HepG2 (cell line): ENCODE measurements around the gene LRR1. TPM values are rescaled to one million over a fixed set of nuclear protein-coding genes. Genes with fewer than 3 reads are reported as not detected.

Experiments
- AGO2 ChIP-seq: fragments of 200-400 bp; formaldehyde crosslinking; optimal IDR thresholded peaks from 2 replicates; pipeline ENCODE3; 2017; ENCODE audit warnings: mild to moderate bottlenecking, low read depth, low read length, moderate library complexity
- AKAP8 ChIP-seq: sonication (generic); formaldehyde crosslinking; IDR thresholded peaks from 2 replicates; pipeline ENCODE4 v1.5.1; 2020; ENCODE audit warnings: mild to moderate bottlenecking, missing genetic modification reagents
- HHEX ChIP-seq: IDR thresholded peaks from 2 replicates; pipeline ENCODE4 v1.6.1; 2016; ENCODE audit warnings: control low read depth
- HNRNPLL ChIP-seq: fragments of 200-400 bp; formaldehyde crosslinking; IDR thresholded peaks from 2 replicates; pipeline ENCODE4 v1.6.1; 2017; ENCODE audit warnings: mild to moderate bottlenecking, low read depth, low read length; ENCODE audit not compliant: poor library complexity, severe bottlenecking
- KDM4B ChIP-seq: sonication (generic); formaldehyde crosslinking; IDR thresholded peaks from 2 replicates; pipeline ENCODE4 v1.4.0; 2020; ENCODE audit warnings: missing genetic modification reagents
- MAF1 ChIP-seq: sonication (generic); formaldehyde crosslinking; IDR thresholded peaks from 2 replicates; pipeline ENCODE4 v1.5.0; 2020; ENCODE audit warnings: missing genetic modification reagents, borderline replicate concordance
- NBN ChIP-seq: fragments of 450-650 bp; conservative IDR thresholded peaks from 2 replicates; pipeline ENCODE4 v1.6.1; 2017
- NFIC ChIP-seq: IDR thresholded peaks from 2 replicates; pipeline ENCODE4 v1.6.1; 2012; ENCODE audit warnings: mild to moderate bottlenecking, low read length, inconsistent platforms
- NKX3-1 ChIP-seq: sonication (generic); formaldehyde crosslinking; IDR thresholded peaks from 2 replicates; pipeline ENCODE4 v1.5.0; 2020; ENCODE audit warnings: missing genetic modification reagents
- POLR2G ChIP-seq: fragments of 200-400 bp; formaldehyde crosslinking; IDR thresholded peaks from 2 replicates; pipeline ENCODE4 v1.6.1; 2018; ENCODE audit warnings: mild to moderate bottlenecking, low read depth, low read length, moderate library complexity
- RBM22 ChIP-seq: fragments of 200-400 bp; formaldehyde crosslinking; optimal IDR thresholded peaks from 2 replicates; pipeline ENCODE3; 2017; ENCODE audit warnings: mild to moderate bottlenecking, low read length, moderate library complexity
- TGIF2 ChIP-seq: IDR thresholded peaks from 2 replicates; pipeline ENCODE4 v1.6.1; 2016; ENCODE audit warnings: control low read depth, missing compliant biosample characterization
- ZBTB2 ChIP-seq: sonication (generic); formaldehyde crosslinking; IDR thresholded peaks from 2 replicates; pipeline ENCODE4 v1.8.0; 2022; ENCODE audit warnings: low read depth, missing genetic modification reagents
- ZC3H4 ChIP-seq: sonication (generic); formaldehyde crosslinking; IDR thresholded peaks from 2 replicates; pipeline ENCODE4 v1.4.0; 2020; ENCODE audit warnings: missing genetic modification reagents, borderline replicate concordance
- ZNF280B ChIP-seq: sonication (generic); formaldehyde crosslinking; IDR thresholded peaks from 2 replicates; pipeline ENCODE4 v1.5.0; 2020; ENCODE audit warnings: missing genetic modification reagents, mild to moderate bottlenecking, borderline replicate concordance
- ZNF510 ChIP-seq: sonication (generic); formaldehyde crosslinking; IDR thresholded peaks from 2 replicates; pipeline ENCODE4 v1.4.0; 2020; ENCODE audit warnings: low read depth, mild to moderate bottlenecking, missing genetic modification reagents
- polyA plus RNA-seq, 8 experiments: library from polyadenylated mRNA; depleted of rRNA in 3 of 8; stranded (reverse) in 7 of 8; unstranded in 1 of 8; fragments of >200 nt; fragmentation: Illumina TruSeq in 4 of 8; extraction: Trizol in 4 of 8; gene quantifications; 2 replicates each; pipeline versions ENCODE4 v1.2.1 to v1.2.3, GENCODE V29; 2011 to 2016; ENCODE audit warnings: low read depth in 4 of 8, missing spikeins in 1 of 8, mixed read lengths in 1 of 8; ENCODE audit not compliant: insufficient read depth in 1 of 8
- total RNA-seq, 5 experiments: library from RNA; depleted of rRNA; stranded (reverse); fragments of >200 nt; fragmentation: Illumina TruSeq; extraction: Trizol; gene quantifications; 2 replicates each; pipeline ENCODE4 v1.2.3, GENCODE V29; 2016; ENCODE audit warnings: low read depth in 1 of 5
- TF ChIP-seq, protein P1 (sequence below): sonication (generic); formaldehyde crosslinking; IDR thresholded peaks from 2 replicates; pipeline ENCODE4 v1.4.0; 2020; ENCODE audit warnings: missing genetic modification reagents

The LRR1 gene
- total and polyA plus RNA-seq, 2 of the 13 experiments (the other 11 are each of a cell fraction or from before 2014, with no cell fraction given), result 7.0 to 36.2 TPM

- peak; percentile 96 for TF ChIP-seq RBM22
- TF ChIP-seq AKAP8 (CRISPR knock-in tag), result no peak
- TF ChIP-seq MAF1 (CRISPR knock-in tag), result no peak
- peak; percentile 72; the same call in 1 of the 2 replicates for TF ChIP-seq ZC3H4 (CRISPR knock-in tag)
- TF ChIP-seq KDM4B (CRISPR knock-in tag), result no peak
- TF ChIP-seq, protein P1, sequence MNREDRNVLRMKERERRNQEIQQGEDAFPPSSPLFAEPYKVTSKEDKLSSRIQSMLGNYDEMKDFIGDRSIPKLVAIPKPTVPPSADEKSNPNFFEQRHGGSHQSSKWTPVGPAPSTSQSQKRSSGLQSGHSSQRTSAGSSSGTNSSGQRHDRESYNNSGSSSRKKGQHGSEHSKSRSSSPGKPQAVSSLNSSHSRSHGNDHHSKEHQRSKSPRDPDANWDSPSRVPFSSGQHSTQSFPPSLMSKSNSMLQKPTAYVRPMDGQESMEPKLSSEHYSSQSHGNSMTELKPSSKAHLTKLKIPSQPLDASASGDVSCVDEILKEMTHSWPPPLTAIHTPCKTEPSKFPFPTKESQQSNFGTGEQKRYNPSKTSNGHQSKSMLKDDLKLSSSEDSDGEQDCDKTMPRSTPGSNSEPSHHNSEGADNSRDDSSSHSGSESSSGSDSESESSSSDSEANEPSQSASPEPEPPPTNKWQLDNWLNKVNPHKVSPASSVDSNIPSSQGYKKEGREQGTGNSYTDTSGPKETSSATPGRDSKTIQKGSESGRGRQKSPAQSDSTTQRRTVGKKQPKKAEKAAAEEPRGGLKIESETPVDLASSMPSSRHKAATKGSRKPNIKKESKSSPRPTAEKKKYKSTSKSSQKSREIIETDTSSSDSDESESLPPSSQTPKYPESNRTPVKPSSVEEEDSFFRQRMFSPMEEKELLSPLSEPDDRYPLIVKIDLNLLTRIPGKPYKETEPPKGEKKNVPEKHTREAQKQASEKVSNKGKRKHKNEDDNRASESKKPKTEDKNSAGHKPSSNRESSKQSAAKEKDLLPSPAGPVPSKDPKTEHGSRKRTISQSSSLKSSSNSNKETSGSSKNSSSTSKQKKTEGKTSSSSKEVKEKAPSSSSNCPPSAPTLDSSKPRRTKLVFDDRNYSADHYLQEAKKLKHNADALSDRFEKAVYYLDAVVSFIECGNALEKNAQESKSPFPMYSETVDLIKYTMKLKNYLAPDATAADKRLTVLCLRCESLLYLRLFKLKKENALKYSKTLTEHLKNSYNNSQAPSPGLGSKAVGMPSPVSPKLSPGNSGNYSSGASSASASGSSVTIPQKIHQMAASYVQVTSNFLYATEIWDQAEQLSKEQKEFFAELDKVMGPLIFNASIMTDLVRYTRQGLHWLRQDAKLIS, result no peak
- no peak for TF ChIP-seq NBN
- peak; percentile 48 for TF ChIP-seq AGO2
- TF ChIP-seq HNRNPLL, result no peak
- TF ChIP-seq NKX3-1, result no peak
- no peak for TF ChIP-seq HHEX (CRISPR knock-in tag)
- TF ChIP-seq ZNF280B (CRISPR knock-in tag), result no peak
- 0 out of 2 replicates have a peak, but pooled peaks have one; percentile 25 for TF ChIP-seq NFIC
- peak; percentile 68 for TF ChIP-seq POLR2G
- no peak for TF ChIP-seq ZBTB2 (CRISPR knock-in tag)
- 0 out of 2 replicates have a peak, but pooled peaks have one; percentile 15 for TF ChIP-seq TGIF2 (CRISPR knock-in tag)
- no peak for TF ChIP-seq ZNF510 (CRISPR knock-in tag)
Measured at GRCh38 chr14:49582113-49582977, 16.4 kb upstream of the LRR1 start (continued).
